DND-41 (cell line): ENCODE data around the gene VAV2.

Experiments
- ATAC-seq: fragments of 200-7000 bp; cut with Tn5 transposase; 3 replicates; pipeline ENCODE4 v1.9.1; 2021; ENCODE audit warnings: low read depth; ENCODE audit not compliant: insufficient read depth
- DNase-seq: peaks from one replicate; pipeline ENCODE4 v3.0.0-alpha.2; 2020
- H2AFZ ChIP-seq: 2 replicates; pipeline ENCODE4 v1.6.0; 2012; ENCODE audit warnings: low read depth, low read length
- H3K27ac ChIP-seq: 2 replicates; pipeline ENCODE4 v1.5.1; 2012; ENCODE audit warnings: low read length, inconsistent platforms
- H3K27me3 ChIP-seq: fragments of 200-600 bp; sonication (generic); 2 replicates; pipeline ENCODE4 v1.6.0; 2012; ENCODE audit warnings: low read length, mild to moderate bottlenecking, inconsistent platforms; ENCODE audit not compliant: insufficient read depth, poor library complexity
- H3K36me3 ChIP-seq: 2 replicates; pipeline ENCODE4 v1.5.1; 2012; ENCODE audit warnings: low read length, inconsistent platforms; ENCODE audit not compliant: insufficient read depth
- H3K4me1 ChIP-seq: 2 replicates; pipeline ENCODE4 v1.5.1; 2012; ENCODE audit warnings: mild to moderate bottlenecking, low read length; ENCODE audit not compliant: insufficient read depth
- H3K4me2 ChIP-seq: 2 replicates; pipeline ENCODE4 v1.6.0; 2012; ENCODE audit warnings: mild to moderate bottlenecking, moderate library complexity, low read length, inconsistent platforms; ENCODE audit not compliant: insufficient read depth
- H3K4me3 ChIP-seq, 2 experiments: fragments of 200-600 bp in 1 of 2; shearing (Covaris generic) in 1 of 2; 2 replicates each; pipeline ENCODE4 v1.5.1; 2012 to 2016; ENCODE audit warnings: inconsistent platforms in 2 of 2, low read length in 2 of 2, mild to moderate bottlenecking in 2 of 2, low read depth in 1 of 2, moderate library complexity in 1 of 2
- H3K79me2 ChIP-seq: 2 replicates; pipeline ENCODE4 v1.6.0; 2012; ENCODE audit warnings: low read length, inconsistent platforms; ENCODE audit not compliant: insufficient read depth
- H3K9ac ChIP-seq: 2 replicates; pipeline ENCODE4 v1.6.0; 2012; ENCODE audit warnings: low read depth, mild to moderate bottlenecking, inconsistent platforms, low read length, moderate library complexity
- H3K9me3 ChIP-seq: 2 replicates; pipeline ENCODE4 v1.5.1; 2012; ENCODE audit warnings: low read length, moderate library complexity, mild to moderate bottlenecking, inconsistent platforms; ENCODE audit not compliant: insufficient read depth, severe bottlenecking
- H4K20me1 ChIP-seq: 2 replicates; pipeline ENCODE4 v1.6.0; 2012; ENCODE audit warnings: low read length; ENCODE audit not compliant: insufficient read depth
- CTCF ChIP-seq: IDR thresholded peaks from 2 replicates; pipeline ENCODE4 v1.5.1; 2012; ENCODE audit warnings: borderline replicate concordance, low read length, moderate library complexity, mild to moderate bottlenecking; ENCODE audit not compliant: poor library complexity, severe bottlenecking; ENCODE audit errors: extremely low read depth
- EZH2 ChIP-seq: IDR thresholded peaks from 3 replicates; pipeline ENCODE4 v1.6.1; 2012; ENCODE audit warnings: borderline replicate concordance, low read depth, mild to moderate bottlenecking, moderate library complexity, low read length, inconsistent platforms; ENCODE audit not compliant: severe bottlenecking

The VAV2 gene

GRCh38 chr9:133876144-133876543 is 116.0 kb downstream of the VAV2 start:
- H3K36me3 ChIP-seq: no peaks in the 10 kb centered on the region
- ATAC-seq: no peak
- no peak for DNase-seq
- no peaks in the 10 kb centered on the region for H3K4me1 ChIP-seq
- TF ChIP-seq EZH2 (no peak), CTCF (peak; percentile 38)
- no peaks in the 10 kb centered on the region for H3K27me3 ChIP-seq
- H3K9ac ChIP-seq: no peak overlapping the region
- H2AFZ ChIP-seq: no peak overlapping the region
- no peak overlapping the region for H3K27ac ChIP-seq
- no peak overlapping the region for H3K4me2 ChIP-seq
- no peaks in the 10 kb centered on the region for H3K9me3 ChIP-seq
- H3K79me2 ChIP-seq: no peaks in the 10 kb centered on the region
- H3K4me3 ChIP-seq: no peak overlapping the region
- H4K20me1 ChIP-seq: no peaks in the 10 kb centered on the region

- Histone ChIP-seq H3K9me3 (no peaks in the 10 kb centered on the region), H3K36me3 (no peaks in the 10 kb centered on the region), H3K9ac (no peak overlapping the region), H3K79me2 (no peaks in the 10 kb centered on the region), H2AFZ (no peak overlapping the region), H3K4me1 (no peaks in the 10 kb centered on the region), H3K27me3 (no peaks in the 10 kb centered on the region), H3K27ac (no peak overlapping the region), H3K4me2 (no peak overlapping the region), H4K20me1 (no peaks in the 10 kb centered on the region), H3K4me3 (no peak overlapping the region)
- TF ChIP-seq CTCF: no peak
- no peak for TF ChIP-seq EZH2
- ATAC-seq: no peak
- DNase-seq: no peak
Observed at GRCh38 chr9:133875131-133875530, 117.0 kb downstream of the VAV2 start.

GRCh38 chr9:133874659-133875058 is 117.5 kb downstream of the VAV2 start:
- H3K4me2 ChIP-seq: no peak overlapping the region
- ATAC-seq (no peak), DNase-seq (no peak)
- H3K4me3 ChIP-seq: no peak overlapping the region
- H2AFZ ChIP-seq: no peak overlapping the region
- H3K9ac ChIP-seq: no peak overlapping the region
- no peaks in the 10 kb centered on the region for H3K36me3 ChIP-seq
- no peaks in the 10 kb centered on the region for H3K4me1 ChIP-seq
- H4K20me1 ChIP-seq: no peaks in the 10 kb centered on the region
- H3K79me2 ChIP-seq: no peaks in the 10 kb centered on the region
- H3K27me3 ChIP-seq: no peaks in the 10 kb centered on the region
- H3K27ac ChIP-seq: no peak overlapping the region
- H3K9me3 ChIP-seq: no peaks in the 10 kb centered on the region
- TF ChIP-seq CTCF: no peak
- TF ChIP-seq EZH2: no peak

GRCh38 chr9:133874060-133874657 is 118.0 kb downstream of the VAV2 start:
- Histone ChIP-seq H3K4me1 (no peaks in the 10 kb centered on the region), H2AFZ (no peak overlapping the region), H3K4me3 (no peak overlapping the region), H3K36me3 (no peaks in the 10 kb centered on the region), H3K79me2 (no peaks in the 10 kb centered on the region), H3K27ac (no peak overlapping the region), H3K4me2 (no peak overlapping the region), H4K20me1 (no peaks in the 10 kb centered on the region), H3K9me3 (no peaks in the 10 kb centered on the region), H3K27me3 (no peaks in the 10 kb centered on the region), H3K9ac (no peak overlapping the region)
- ATAC-seq: no peak
- DNase-seq: no peak
- TF ChIP-seq EZH2 (no peak), CTCF (no peak)
